Activated CD8-positive, alpha-beta memory T cell treated with anti-CD3 and anti-CD28 coated beads for 48 hours (primary cell): ENCODE measurements around the gene ANXA6.
A peak's percentile ranks its signal among the peaks of the same experiment; 100 is the strongest.

Experiments used
- DNase-seq, 3 experiments: peaks; one replicate each; pipeline ENCODE4 v3.0.0-alpha.2; 2020; ENCODE audit warnings: low read depth in 2 of 3, low spot score in 2 of 3

ANXA6 gene

GRCh38 chr5:151084363-151084762 is 73.2 kb downstream of the ANXA6 start:
- no peak for DNase-seq

DNA sequence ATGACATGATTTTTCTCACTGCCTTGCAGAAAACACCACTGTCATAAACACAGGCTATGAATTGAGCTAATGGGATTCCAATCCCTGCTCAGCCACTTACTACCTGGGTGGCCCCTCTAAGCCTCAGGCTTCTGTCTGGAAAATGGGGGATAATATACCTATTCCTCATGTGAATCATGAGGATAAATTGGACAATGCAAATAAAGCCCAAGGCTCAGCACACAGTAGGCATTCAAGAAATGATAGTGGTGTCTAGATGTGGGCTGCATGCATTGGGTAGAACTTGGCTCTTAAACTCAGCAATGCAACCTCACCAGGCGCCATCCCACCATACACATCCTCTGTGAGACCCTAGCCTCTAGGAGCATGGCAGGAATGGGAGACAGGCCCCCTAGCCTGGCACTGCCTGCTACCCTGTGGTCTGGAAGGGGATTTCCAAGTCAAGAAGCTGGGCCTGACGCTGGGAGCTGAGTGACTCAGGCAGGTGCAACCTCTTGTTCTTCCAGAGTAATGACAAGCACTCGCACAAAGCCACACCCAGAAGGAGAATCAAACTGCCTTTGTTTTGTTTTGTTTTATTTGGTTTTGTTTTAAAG is 74.4 kb downstream of the ANXA6 start:
- no peak for DNase-seq

DNA sequence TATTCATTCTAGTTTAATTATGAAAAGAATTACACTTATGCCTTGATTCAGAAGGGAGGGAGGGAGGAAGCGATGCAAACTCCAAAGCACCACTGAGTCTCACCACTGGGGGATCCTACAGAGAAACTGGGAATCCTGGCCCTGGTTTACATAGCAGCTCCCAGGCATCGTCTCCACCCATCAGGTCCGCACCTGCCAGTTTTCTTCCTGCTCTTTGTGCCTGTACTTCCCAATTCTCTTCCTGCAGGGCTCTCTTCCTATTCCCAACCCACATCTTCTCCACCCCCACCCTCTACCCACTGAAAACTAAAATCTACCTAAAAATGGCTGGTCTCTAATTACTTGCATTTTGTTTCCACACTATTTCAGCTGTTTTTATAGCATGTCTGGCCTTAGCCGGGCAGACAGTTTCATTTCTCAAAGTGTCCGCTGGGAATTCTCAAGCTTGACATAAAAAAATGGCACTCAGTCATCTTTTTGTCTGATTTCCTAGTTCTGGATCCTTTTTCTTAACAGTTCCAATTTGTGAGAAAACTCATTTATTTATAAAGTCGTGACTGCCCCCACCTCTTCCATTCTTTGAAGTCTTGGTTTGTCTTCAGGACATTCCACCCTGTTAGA is 75.2 kb downstream of the ANXA6 start:
- DNase-seq: no peak

- DNase-seq: no peak
These were observed 75.9 kb downstream of the ANXA6 start for GRCh38 chr5:151081431-151082281.

DNA sequence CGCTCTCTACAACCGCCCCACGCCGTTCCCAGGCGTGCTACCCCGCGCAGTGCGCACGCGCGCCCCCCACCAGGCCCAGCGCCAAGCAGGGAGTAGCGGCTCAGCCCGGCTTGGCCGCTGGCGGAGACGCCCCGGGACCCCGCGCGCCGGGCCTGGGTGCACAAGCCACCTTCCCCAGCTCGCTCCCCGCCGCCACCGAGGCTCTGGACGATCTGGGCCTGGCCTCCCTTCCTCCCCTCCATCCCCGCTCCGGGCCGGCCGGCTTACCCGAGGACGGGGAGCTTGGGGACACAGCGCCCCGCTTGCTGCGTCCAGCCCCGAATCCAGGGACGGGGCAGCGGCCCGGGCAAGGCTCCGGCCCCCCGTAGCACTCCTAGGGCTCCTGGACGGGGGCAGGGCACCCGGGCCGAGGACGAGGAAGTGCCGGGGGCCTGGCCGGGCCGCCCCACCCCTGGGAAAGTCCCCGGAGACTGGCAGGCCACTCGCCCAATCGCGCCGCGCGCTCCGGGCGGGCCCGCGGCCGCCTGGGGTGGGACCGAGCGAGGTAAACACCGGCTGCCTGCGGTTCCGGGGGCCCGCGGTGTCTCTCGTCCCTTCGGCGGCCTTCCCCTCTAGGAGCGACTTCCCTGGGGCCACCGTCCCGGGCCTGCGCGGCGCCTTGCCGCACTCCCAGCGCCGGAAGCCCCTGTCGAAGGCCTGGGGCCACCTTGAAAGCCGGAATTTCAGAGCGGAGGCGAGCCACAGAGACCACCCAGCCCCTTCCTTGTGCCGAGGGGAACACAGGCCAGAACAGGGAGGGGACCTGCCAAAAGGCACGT is 76.8 kb downstream of the ANXA6 start, which contains the start of gene TNIP1:
TSS of gene TNIP1 (minus strand) at position 422 of the 818 bp plus-strand sequence. CDS start 15,939 bp downstream, outside the sequence.
- peak; percentile 84 to 97 (median 95) for DNase-seq

DNA sequence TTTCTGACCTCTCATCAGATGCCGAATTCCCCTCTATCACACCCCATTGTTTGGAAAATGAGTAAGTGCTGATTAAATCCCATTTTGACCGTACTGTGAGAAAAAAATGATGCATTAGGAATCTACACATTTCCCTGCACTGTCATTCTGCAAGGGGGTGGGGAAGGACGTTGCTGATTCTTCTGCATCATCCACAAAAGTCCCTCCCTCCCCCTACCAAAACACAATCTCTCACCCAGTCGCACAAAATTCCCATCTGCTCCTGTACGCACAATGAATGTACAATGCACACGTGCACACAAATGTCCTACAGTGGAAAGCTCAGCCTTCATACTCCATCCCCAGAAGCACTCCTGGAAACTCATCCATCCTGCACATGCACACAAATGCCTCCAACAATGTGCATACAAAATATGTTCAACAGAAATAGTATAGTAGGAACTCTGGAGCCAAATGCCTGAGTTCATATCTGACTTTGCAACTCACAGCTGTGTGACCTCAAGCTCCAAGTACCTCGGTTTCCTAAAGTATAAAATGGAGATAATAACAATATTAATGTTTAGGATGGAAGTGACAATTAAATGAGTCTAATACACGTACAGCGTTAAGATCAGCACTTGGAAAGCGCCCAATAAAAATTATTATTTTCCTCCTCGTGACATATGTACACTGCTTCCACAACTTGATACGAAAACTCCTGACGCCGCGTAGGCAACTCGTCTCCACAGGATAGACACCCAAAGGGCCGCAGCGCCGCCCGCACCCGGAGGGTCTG is 77.6 kb downstream of the ANXA6 start:
- no peak for DNase-seq

GRCh38 chr5:151078490-151079262 is 78.9 kb downstream of the ANXA6 start:
- DNase-seq: peak in 2 of 3 experiments; percentile 54 to 65

DNA sequence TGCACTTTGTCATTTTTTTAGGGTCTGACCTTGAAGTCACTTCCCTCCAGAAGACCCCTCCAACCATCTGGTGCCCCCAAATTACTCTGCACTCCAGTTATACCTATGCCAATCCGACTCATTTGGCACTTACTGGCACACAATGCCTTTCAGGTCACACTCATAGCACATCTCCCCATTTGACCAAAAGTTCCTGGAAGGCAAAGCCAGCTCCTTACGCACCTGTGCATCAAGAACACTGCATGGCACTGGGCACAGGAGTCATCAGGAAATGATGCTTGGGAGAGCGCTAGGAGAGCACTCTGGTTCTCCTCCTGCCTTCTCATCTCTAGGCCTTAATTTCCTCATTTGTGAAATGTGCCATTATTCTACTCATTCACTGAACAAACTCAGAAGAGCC is 79.6 kb downstream of the ANXA6 start:
- DNase-seq: no peak

- no peak for DNase-seq
These were observed 80.2 kb downstream of the ANXA6 start for GRCh38 chr5:151077419-151077818.

GRCh38 chr5:151076616-151077015 is 81.0 kb downstream of the ANXA6 start:
- no peak for DNase-seq

DNA sequence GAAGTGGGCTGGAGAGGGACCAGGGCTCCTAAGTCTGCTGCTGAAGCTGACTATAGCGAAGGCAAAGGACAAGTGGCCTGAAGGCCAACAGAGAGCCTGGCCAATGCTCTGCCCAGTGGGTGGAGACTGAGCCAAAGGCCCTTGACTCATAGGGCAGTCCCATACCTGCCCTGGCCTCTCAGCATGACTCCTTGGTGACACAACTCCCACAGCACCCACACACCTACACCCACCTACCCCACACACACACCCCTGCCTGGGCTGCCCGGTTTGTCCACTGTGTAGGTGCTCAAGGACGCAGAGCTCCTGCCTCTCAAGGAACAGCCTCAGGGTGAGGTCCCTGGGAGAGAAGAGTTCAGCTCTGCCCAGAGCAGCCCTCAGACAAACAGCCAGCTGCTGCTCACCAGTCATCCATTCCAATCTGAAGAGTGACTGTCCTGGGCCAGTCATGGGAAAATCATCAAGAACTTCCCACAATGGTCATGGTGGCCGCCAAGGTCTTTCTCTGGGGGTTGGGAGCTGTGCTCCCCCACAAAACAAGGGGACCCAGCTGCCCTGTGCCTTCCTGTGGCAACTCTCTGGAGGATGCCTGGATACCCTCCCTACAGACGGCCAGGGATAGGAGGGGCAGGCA is 81.8 kb downstream of the ANXA6 start:
- DNase-seq: no peak

DNA sequence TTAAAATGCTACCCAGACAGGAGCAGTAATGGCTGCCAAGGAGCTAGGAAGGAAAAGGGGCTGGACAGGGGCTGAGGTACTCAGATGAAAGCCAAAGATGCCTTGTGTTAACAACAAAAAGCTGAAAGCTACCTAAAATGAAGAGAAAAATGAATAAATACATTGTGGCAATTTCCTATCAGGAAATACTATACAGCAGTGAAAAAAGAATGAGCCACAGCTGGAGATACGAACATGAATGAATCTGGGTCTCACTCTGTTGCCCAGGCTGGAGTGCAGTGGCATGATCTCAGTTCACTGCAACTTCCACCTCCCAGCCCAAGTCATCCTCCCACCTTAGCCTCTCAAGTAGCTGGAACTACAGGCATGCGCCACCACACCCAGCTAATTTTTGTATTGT is 83.0 kb downstream of the ANXA6 start:
- DNase-seq: no peak

- no peak for DNase-seq
These were observed 84.3 kb downstream of the ANXA6 start for GRCh38 chr5:151073280-151073679.

- DNase-seq: no peak
These were observed 85.0 kb downstream of the ANXA6 start for GRCh38 chr5:151072630-151073025.

GRCh38 chr5:151071848-151072629 is 85.5 kb downstream of the ANXA6 start:
- no peak for DNase-seq

- DNase-seq: no peak
These were observed 86.6 kb downstream of the ANXA6 start for GRCh38 chr5:151071021-151071420.

DNA sequence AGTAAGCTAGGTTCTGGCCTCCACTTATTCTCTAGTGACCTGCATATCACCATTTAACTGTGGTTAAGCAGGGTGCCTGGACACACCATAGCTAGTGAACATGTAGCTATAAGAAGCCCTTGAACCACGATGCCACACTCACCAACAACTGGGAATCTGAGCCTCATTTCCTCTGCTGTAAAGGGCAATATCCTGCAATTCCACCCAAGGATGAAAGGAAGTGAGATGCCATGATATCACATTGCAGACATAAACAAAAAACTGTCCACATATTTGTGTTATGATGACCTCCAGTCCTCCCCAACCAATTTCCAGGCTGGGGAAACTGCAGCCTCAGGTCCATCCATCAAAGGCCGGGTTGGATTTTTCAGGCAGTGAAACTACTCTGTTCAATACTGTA is 87.1 kb downstream of the ANXA6 start:
- no peak for DNase-seq

GRCh38 chr5:151068433-151069197 is 89.0 kb downstream of the ANXA6 start:
- peak in 1 of 3 experiments; percentile 67 for DNase-seq
